Muscle of leg (tissue), 11 donors: Measurements from ENCODE around the gene KRT17. TPM values are rescaled to one million over a fixed set of nuclear protein-coding genes. Genes with fewer than 3 reads are reported as not detected.
"Not testable (repeated sequence)": the region's sequence is repeated elsewhere in the genome, so short reads cannot be mapped to it uniquely, and the experiment has no call there.

Source experiments
- DNase-seq: peaks from one replicate; pipeline ENCODE4 v3.0.0; 2013
- H3K27ac ChIP-seq: one replicate; pipeline ENCODE4 v1.5.1; 2013; ENCODE audit warnings: mild to moderate bottlenecking, low read length, control low read depth
- H3K27me3 ChIP-seq: one replicate; pipeline ENCODE4 v1.6.1; 2013; ENCODE audit warnings: low read length; ENCODE audit not compliant: control insufficient read depth, insufficient read depth
- H3K36me3 ChIP-seq: one replicate; pipeline ENCODE4 v1.6.1; 2013; ENCODE audit warnings: low read length; ENCODE audit not compliant: control insufficient read depth, insufficient read depth
- H3K4me1 ChIP-seq: one replicate; pipeline ENCODE4 v1.6.1; 2013; ENCODE audit warnings: low read length; ENCODE audit not compliant: control insufficient read depth, insufficient read depth
- H3K4me3 ChIP-seq: one replicate; pipeline ENCODE4 v1.5.1; 2013; ENCODE audit warnings: low read length, control low read depth
- H3K9me3 ChIP-seq: replicated peaks from 2 replicates; pipeline ENCODE4 v1.6.1; 2013; ENCODE audit warnings: low read depth, low read length; ENCODE audit not compliant: control insufficient read depth
- WGBS: methylation state at CpG from one replicate; pipeline ENCODE4 v1.1.5; 2013; ENCODE audit warnings: missing lambda C conversion rate; ENCODE audit not compliant: insufficient coverage; 5-methylcytosine and 5-hydroxymethylcytosine counted together
- polyA plus RNA-seq, 8 donors: library from polyadenylated mRNA; unstranded; fragments of 120-200 nt; gene quantifications; one replicate each; pipeline versions ENCODE4 v1.2.1 to v1.2.3, GENCODE V29; 2013; ENCODE audit warnings: inconsistent platforms in 1 of 8, low replicate concordance in 1 of 8; ENCODE audit not compliant: insufficient read length in 8 of 8, insufficient read depth in 1 of 8
- total RNA-seq: library from RNA; stranded (reverse); fragments of 120-200 nt; gene quantifications from one replicate; pipeline ENCODE4 v1.2.4, GENCODE V29; 2013

The KRT17 gene
- total and polyA plus RNA-seq, 9 donors, result 0.72 to 243 (median 1.6) TPM

- peaks cover 2% of the 10 kb centered on the region for H3K27me3 ChIP-seq
- H3K36me3 ChIP-seq, result no peaks in the 10 kb centered on the region
- DNase-seq, result no peak
- no peak overlapping the region for H3K27ac ChIP-seq
- no peaks in the 10 kb centered on the region for H3K9me3 ChIP-seq
- peaks cover 37% of the 10 kb centered on the region for H3K4me1 ChIP-seq
- no peak overlapping the region for H3K4me3 ChIP-seq
- WGBS, result 80% methylated on average over 11 of the region's 15 CpGs
Measured at GRCh38 chr17:41647038-41647813, 22.9 kb upstream of the KRT17 start.

GRCh38 chr17:41642252-41643156 is 18.1 kb upstream of the KRT17 start:
- Histone ChIP-seq H3K36me3 (no peaks in the 10 kb centered on the region), H3K4me3 (no peak overlapping the region), H3K27me3 (peaks cover 4% of the 10 kb centered on the region), H3K4me1 (peaks cover 3% of the 10 kb centered on the region), H3K9me3 (no peaks in the 10 kb centered on the region), H3K27ac (no peak overlapping the region)
- no peak for DNase-seq
- 80% methylated on average over 11 of the region's 13 CpGs for WGBS

- not testable (repeated sequence) for H3K36me3 ChIP-seq, H3K27ac ChIP-seq, H3K4me3 ChIP-seq, H3K9me3 ChIP-seq, DNase-seq, H3K27me3 ChIP-seq
- H3K4me1 ChIP-seq, result peaks cover 16% of the 10 kb centered on the region
- WGBS, result 100% methylated on average over 1 of the region's 5 CpGs
Measured at GRCh38 chr17:41640596-41640995, 16.2 kb upstream of the KRT17 start.

- no peak overlapping the region for H3K27ac ChIP-seq
- no peak for DNase-seq
- H3K4me1 ChIP-seq, result peaks cover 24% of the 10 kb centered on the region
- WGBS, result 85% methylated on average over 2 of the region's 7 CpGs
- H3K9me3 ChIP-seq, result no peaks in the 10 kb centered on the region
- no peak overlapping the region for H3K4me3 ChIP-seq
- H3K36me3 ChIP-seq, result no peaks in the 10 kb centered on the region
- peaks cover 12% of the 10 kb centered on the region for H3K27me3 ChIP-seq
Measured at GRCh38 chr17:41639492-41640473, 15.4 kb upstream of the KRT17 start.

GRCh38 chr17:41638941-41639340 is 14.6 kb upstream of the KRT17 start:
- Histone ChIP-seq H3K27me3 (peaks cover 12% of the 10 kb centered on the region), H3K4me1 (peaks cover 28% of the 10 kb centered on the region), H3K36me3 (no peaks in the 10 kb centered on the region), H3K27ac (no peak overlapping the region), H3K4me3 (no peak overlapping the region), H3K9me3 (no peaks in the 10 kb centered on the region)
- WGBS, result 55% methylated on average over 3 of the region's 6 CpGs
- no peak for DNase-seq

GRCh38 chr17:41638194-41638593 is 13.8 kb upstream of the KRT17 start:
- no peaks in the 10 kb centered on the region for H3K9me3 ChIP-seq
- peaks cover 12% of the 10 kb centered on the region for H3K27me3 ChIP-seq
- H3K4me3 ChIP-seq, result no peak overlapping the region
- DNase-seq, result no peak
- H3K36me3 ChIP-seq, result no peaks in the 10 kb centered on the region
- peaks cover 28% of the 10 kb centered on the region for H3K4me1 ChIP-seq
- 62% methylated on average over 3 of the region's 5 CpGs for WGBS
- H3K27ac ChIP-seq, result no peak overlapping the region

GRCh38 chr17:41636652-41637051 is 12.3 kb upstream of the KRT17 start:
- WGBS, result 89% methylated on average over 5 of the region's 9 CpGs
- H3K27ac ChIP-seq, result no peak overlapping the region
- DNase-seq, result no peak
- peaks cover 28% of the 10 kb centered on the region for H3K4me1 ChIP-seq
- H3K27me3 ChIP-seq, result peaks cover 12% of the 10 kb centered on the region
- H3K9me3 ChIP-seq, result no peaks in the 10 kb centered on the region
- H3K36me3 ChIP-seq, result no peaks in the 10 kb centered on the region
- H3K4me3 ChIP-seq, result no peak overlapping the region

- Histone ChIP-seq H3K36me3 (no peaks in the 10 kb centered on the region), H3K4me1 (peaks cover 28% of the 10 kb centered on the region), H3K9me3 (no peaks in the 10 kb centered on the region), H3K27ac (no peak overlapping the region), H3K4me3 (no peak overlapping the region), H3K27me3 (peaks cover 10% of the 10 kb centered on the region)
- DNase-seq, result peak; percentile 81
- 27% methylated on average over 21 of the region's 28 CpGs for WGBS
Measured at GRCh38 chr17:41635121-41636097, 11.0 kb upstream of the KRT17 start.

GRCh38 chr17:41634639-41635038 is 10.3 kb upstream of the KRT17 start:
- H3K27ac ChIP-seq, result no peak overlapping the region
- H3K36me3 ChIP-seq, result no peaks in the 10 kb centered on the region
- DNase-seq, result no peak
- peaks cover 28% of the 10 kb centered on the region for H3K4me1 ChIP-seq
- H3K9me3 ChIP-seq, result no peaks in the 10 kb centered on the region
- H3K27me3 ChIP-seq, result peaks cover 8% of the 10 kb centered on the region
- no peak overlapping the region for H3K4me3 ChIP-seq
- 62% methylated on average over 4 of the region's 7 CpGs for WGBS
